OCI-LY1 (cell line): ENCODE measurements around the gene HIP1R.

ENCODE experiments used
- H2AFZ ChIP-seq: fragments of 200-600 bp; sonication (generic), shearing (Covaris generic); 2 replicates; pipeline ENCODE4 v1.6.0; 2014; ENCODE audit warnings: antibody characterized with exemption, mild to moderate bottlenecking, low read length
- H3F3A ChIP-seq: fragments of 200-600 bp; sonication (generic), shearing (Covaris generic); 2 replicates; pipeline ENCODE4 v1.6.0; 2014; ENCODE audit warnings: mild to moderate bottlenecking, antibody characterized with exemption, low read length, moderate library complexity; ENCODE audit not compliant: insufficient read depth
- H3K27ac ChIP-seq: fragments of 200-600 bp; sonication (generic); 2 replicates; pipeline ENCODE4 v1.5.1; 2014; ENCODE audit warnings: low read length, mixed run types, mild to moderate bottlenecking, low read depth; ENCODE audit not compliant: poor library complexity, severe bottlenecking
- H3K27me3 ChIP-seq: fragments of 200-600 bp; sonication (generic); 2 replicates; pipeline ENCODE4 v1.6.0; 2014; ENCODE audit warnings: antibody characterized with exemption, mild to moderate bottlenecking, low read length, moderate library complexity; ENCODE audit not compliant: insufficient read depth
- H3K36me3 ChIP-seq: fragments of 200-600 bp; sonication (generic); 2 replicates; pipeline ENCODE4 v1.6.1; 2014; ENCODE audit warnings: mild to moderate bottlenecking, antibody characterized with exemption, low read length, moderate library complexity, mixed read lengths; ENCODE audit not compliant: insufficient read depth
- H3K4me1 ChIP-seq: fragments of 200-600 bp; sonication (generic); 2 replicates; pipeline ENCODE4 v1.5.1; 2014; ENCODE audit warnings: mild to moderate bottlenecking, low read length, moderate library complexity; ENCODE audit not compliant: insufficient read depth, severe bottlenecking
- H3K4me2 ChIP-seq: fragments of 200-600 bp; sonication (generic), shearing (Covaris generic); 2 replicates; pipeline ENCODE4 v1.6.1; 2014; ENCODE audit warnings: low read length
- H3K4me3 ChIP-seq: fragments of 200-600 bp; sonication (generic); 2 replicates; pipeline ENCODE4 v1.5.1; 2014; ENCODE audit warnings: low read length, low read depth, mild to moderate bottlenecking, mixed read lengths; ENCODE audit not compliant: poor library complexity, severe bottlenecking
- H3K79me2 ChIP-seq: fragments of 200-600 bp; shearing (Covaris generic); 2 replicates; pipeline ENCODE4 v1.6.1; 2016; ENCODE audit warnings: mixed run types, low read length, mixed read lengths; ENCODE audit not compliant: insufficient read depth
- H3K9ac ChIP-seq: fragments of 200-600 bp; sonication (generic), shearing (Covaris generic); 2 replicates; pipeline ENCODE4 v1.6.1; 2014; ENCODE audit warnings: mild to moderate bottlenecking, low read length, mixed read lengths
- H3K9me2 ChIP-seq: fragments of 200-600 bp; sonication (generic), shearing (Covaris generic); 2 replicates; pipeline ENCODE4 v1.6.1; 2014; ENCODE audit warnings: low read depth, mild to moderate bottlenecking, low read length, mixed read lengths
- H3K9me3 ChIP-seq: fragments of 200-600 bp; shearing (Covaris generic); 2 replicates; pipeline ENCODE4 v1.6.1; 2014; ENCODE audit warnings: low read length, mixed read lengths
- H4K20me1 ChIP-seq: fragments of 200-600 bp; sonication (generic), shearing (Covaris generic); 2 replicates; pipeline ENCODE4 v1.6.0; 2016; ENCODE audit warnings: mild to moderate bottlenecking, low read length; ENCODE audit not compliant: insufficient read depth
- EZH2 ChIP-seq: fragments of 200-600 bp; sonication (generic), shearing (Covaris generic); IDR thresholded peaks from 2 replicates; pipeline ENCODE4 v1.8.0; 2017; ENCODE audit warnings: borderline replicate concordance, mixed run types, mild to moderate bottlenecking, antibody characterized with exemption, low read length, moderate library complexity, mixed read lengths
- TF ChIP-seq, protein P1 (sequence below): fragments of 200-600 bp; sonication (generic), shearing (Covaris generic); IDR thresholded peaks from 2 replicates; pipeline ENCODE4 v1.5.1; 2017; ENCODE audit warnings: mild to moderate bottlenecking, antibody characterized with exemption, low read length, moderate library complexity, mixed read lengths

Gene HIP1R

DNA sequence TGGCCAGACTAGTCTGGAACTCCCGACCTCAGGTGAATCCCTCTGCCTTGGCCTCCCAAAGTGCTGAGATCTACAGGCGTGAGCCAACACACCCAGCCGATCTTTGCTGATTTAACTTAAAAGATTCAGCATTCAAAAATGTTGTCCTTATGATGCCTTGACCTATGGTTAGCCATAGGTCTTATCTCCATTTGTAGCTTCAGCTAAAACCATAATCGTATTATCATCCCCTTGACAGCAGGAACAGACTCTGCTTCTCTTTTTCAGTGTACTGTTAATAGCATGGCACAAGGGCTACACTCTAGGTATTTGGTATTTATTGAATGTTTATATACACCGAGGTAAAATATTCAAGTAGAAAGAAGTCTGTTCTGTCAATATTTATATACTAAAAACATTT is 45.6 kb upstream of the HIP1R start:
- Histone ChIP-seq H2AFZ (no peak overlapping the region), H3K79me2 (no peaks in the 10 kb centered on the region), H3K4me3 (no peak overlapping the region), H3K9me3 (no peaks in the 10 kb centered on the region), H4K20me1 (no peaks in the 10 kb centered on the region), H3F3A (no peaks in the 10 kb centered on the region), H3K27me3 (no peaks in the 10 kb centered on the region), H3K9ac (no peak overlapping the region), H3K9me2 (no peaks in the 10 kb centered on the region), H3K4me2 (no peak overlapping the region), H3K4me1 (no peaks in the 10 kb centered on the region), H3K27ac (no peak overlapping the region), H3K36me3 (no peaks in the 10 kb centered on the region; the same call in 1 of the 2 replicates)
- no peak for TF ChIP-seq EZH2
- TF ChIP-seq, protein P1, sequence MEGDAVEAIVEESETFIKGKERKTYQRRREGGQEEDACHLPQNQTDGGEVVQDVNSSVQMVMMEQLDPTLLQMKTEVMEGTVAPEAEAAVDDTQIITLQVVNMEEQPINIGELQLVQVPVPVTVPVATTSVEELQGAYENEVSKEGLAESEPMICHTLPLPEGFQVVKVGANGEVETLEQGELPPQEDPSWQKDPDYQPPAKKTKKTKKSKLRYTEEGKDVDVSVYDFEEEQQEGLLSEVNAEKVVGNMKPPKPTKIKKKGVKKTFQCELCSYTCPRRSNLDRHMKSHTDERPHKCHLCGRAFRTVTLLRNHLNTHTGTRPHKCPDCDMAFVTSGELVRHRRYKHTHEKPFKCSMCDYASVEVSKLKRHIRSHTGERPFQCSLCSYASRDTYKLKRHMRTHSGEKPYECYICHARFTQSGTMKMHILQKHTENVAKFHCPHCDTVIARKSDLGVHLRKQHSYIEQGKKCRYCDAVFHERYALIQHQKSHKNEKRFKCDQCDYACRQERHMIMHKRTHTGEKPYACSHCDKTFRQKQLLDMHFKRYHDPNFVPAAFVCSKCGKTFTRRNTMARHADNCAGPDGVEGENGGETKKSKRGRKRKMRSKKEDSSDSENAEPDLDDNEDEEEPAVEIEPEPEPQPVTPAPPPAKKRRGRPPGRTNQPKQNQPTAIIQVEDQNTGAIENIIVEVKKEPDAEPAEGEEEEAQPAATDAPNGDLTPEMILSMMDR = no peak

DNA sequence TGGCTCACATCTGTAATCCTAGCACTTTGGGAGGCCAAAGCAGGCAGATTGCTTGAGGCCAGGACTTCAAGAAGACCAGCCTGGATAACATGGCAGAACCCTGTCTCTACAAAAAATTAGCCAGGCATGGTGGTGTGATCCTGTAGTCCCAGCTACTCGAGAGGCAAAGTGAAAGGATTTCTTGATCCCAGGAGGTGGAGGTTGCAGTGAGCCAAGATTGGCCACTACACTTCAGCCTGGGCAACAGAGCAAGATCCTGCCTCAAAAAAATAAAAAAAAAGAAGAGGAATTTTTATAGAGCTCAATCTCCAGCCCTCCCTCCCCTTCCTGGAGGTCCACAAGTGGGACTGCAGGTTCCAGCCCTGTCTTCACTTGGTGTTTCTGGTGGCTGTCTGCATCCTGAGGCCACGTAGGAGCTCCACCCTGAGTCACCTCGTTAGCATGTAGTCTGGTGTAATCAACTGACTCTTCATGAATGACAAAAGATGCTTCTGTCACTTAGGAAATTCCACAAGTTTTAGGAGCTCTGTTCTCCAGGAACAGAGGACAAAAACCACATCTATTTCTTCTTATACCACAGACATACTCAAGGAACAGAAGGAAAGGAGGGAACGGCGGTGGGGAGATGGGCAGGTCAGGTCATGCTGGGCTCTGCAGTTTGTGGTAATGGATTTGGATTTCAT is 44.7 kb upstream of the HIP1R start:
- H3K4me2 ChIP-seq = no peak overlapping the region
- TF ChIP-seq, protein P1 = no peak
- H3K4me3 ChIP-seq = no peak overlapping the region
- H3K4me1 ChIP-seq = no peaks in the 10 kb centered on the region
- no peaks in the 10 kb centered on the region for H3K9me3 ChIP-seq
- no peak overlapping the region for H3K9ac ChIP-seq
- H3K79me2 ChIP-seq = no peaks in the 10 kb centered on the region
- no peaks in the 10 kb centered on the region; the same call in 1 of the 2 replicates for H3K36me3 ChIP-seq
- H4K20me1 ChIP-seq = no peaks in the 10 kb centered on the region
- no peaks in the 10 kb centered on the region for H3K27me3 ChIP-seq
- no peaks in the 10 kb centered on the region for H3F3A ChIP-seq
- H3K9me2 ChIP-seq = no peaks in the 10 kb centered on the region
- no peak overlapping the region for H2AFZ ChIP-seq
- no peak overlapping the region for H3K27ac ChIP-seq

DNA sequence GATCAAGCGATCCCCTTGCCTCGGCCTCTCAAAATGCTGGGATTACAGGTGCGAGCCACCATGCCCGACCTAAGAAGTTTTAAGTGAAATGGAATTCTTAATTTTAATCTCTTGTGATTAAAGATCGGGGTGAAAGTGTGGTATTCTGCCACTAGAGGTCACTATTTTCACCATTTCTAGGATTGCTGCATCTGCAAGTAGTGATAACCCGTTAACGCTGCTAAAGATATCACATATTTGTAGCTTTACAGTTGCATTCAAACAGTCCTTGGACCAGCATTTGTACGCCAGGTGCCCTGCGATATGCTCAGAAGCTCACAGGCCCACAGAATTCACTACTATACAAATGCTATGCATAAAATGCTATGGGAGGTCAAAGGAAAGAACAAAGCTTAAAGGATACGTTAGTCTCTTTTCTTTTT is 41.6 kb upstream of the HIP1R start:
- Histone ChIP-seq H3K9ac (no peak overlapping the region), H3K79me2 (no peaks in the 10 kb centered on the region), H2AFZ (no peak overlapping the region), H3K4me1 (no peaks in the 10 kb centered on the region), H3K4me3 (no peak overlapping the region), H4K20me1 (no peaks in the 10 kb centered on the region), H3K27ac (no peak overlapping the region), H3F3A (no peaks in the 10 kb centered on the region), H3K9me2 (no peaks in the 10 kb centered on the region), H3K9me3 (no peaks in the 10 kb centered on the region), H3K36me3 (no peaks in the 10 kb centered on the region), H3K4me2 (no peak overlapping the region), H3K27me3 (no peaks in the 10 kb centered on the region)
- no peak for TF ChIP-seq EZH2
- TF ChIP-seq, protein P1 = peak; percentile 77
